Brain microvascular endothelial cell (primary cell): ENCODE measurements around the gene KCNAB2.

ENCODE experiments used
- DNase-seq: peaks from one replicate; pipeline ENCODE4 v3.0.0-alpha.2; 2020
- H3K27ac ChIP-seq: fragments of 250-450 bp; sonication (Bioruptor Pico); 2 replicates; pipeline ENCODE4 v1.5.1; 2020; ENCODE audit warnings: mild to moderate bottlenecking, moderate library complexity
- H3K27me3 ChIP-seq: fragments of 250-450 bp; sonication (Bioruptor Pico); replicated peaks from 2 replicates; pipeline ENCODE4 v1.5.1; 2020; ENCODE audit warnings: mild to moderate bottlenecking
- H3K36me3 ChIP-seq: fragments of 250-450 bp; sonication (Bioruptor Pico); replicated peaks from 2 replicates; pipeline ENCODE4 v1.5.1; 2020; ENCODE audit warnings: mild to moderate bottlenecking
- H3K4me3 ChIP-seq: 2 replicates; pipeline ENCODE4 v1.5.1; 2011; ENCODE audit warnings: low read depth, mild to moderate bottlenecking, control low read depth, low read length, moderate library complexity
- CTCF ChIP-seq: IDR thresholded peaks from 2 replicates; pipeline ENCODE4 v1.5.1; 2011; ENCODE audit warnings: low read depth, mild to moderate bottlenecking, moderate library complexity, low read length, control low read depth, inconsistent platforms; ENCODE audit errors: missing control alignments
- in situ Hi-C: cut with HindIII; loops from 2 replicates; pipeline ENCODE4 v1.10.0; 2017; ENCODE audit warnings: low sequenced_read_pairs, low pct_ligation_motif_present

KCNAB2 gene

DNA sequence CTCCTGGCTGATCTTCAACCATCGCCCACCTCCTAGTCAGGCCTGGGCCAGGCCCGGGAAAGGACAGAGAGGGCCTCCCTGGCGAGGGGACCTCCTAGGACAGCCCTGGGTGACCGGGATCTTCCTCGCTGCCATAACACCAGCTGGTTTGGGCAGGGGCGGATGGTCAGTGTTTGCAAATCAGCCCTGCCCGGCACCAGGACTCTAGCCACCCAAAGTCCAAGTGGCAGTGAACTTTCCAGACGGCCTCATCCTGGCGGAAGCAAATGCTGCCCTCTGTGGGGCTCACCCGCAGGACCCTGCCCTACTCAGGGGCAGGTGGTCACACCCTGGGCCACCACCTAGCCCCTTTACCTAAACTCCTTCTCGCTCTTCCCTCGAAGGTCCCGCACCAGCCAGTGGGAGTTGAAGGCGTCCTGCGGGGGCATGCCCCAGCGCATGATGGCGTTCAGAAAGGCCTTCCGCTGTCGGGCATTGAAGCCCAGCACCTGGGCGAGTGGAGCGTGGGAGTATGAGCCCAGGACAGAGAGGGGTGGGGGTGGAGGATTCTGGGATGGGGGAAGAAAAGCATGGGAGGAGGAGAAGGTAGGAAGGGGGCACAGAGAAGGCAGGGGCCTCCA is 79.2 kb downstream of the KCNAB2 start:
- Histone ChIP-seq H3K4me3 (no peak overlapping the region), H3K36me3 (no peaks in the 10 kb centered on the region), H3K27me3 (no peaks in the 10 kb centered on the region), H3K27ac (no peak overlapping the region)
- in situ Hi-C loops, result no loop called here
- TF ChIP-seq CTCF, result no peak
- DNase-seq, result no peak

DNA sequence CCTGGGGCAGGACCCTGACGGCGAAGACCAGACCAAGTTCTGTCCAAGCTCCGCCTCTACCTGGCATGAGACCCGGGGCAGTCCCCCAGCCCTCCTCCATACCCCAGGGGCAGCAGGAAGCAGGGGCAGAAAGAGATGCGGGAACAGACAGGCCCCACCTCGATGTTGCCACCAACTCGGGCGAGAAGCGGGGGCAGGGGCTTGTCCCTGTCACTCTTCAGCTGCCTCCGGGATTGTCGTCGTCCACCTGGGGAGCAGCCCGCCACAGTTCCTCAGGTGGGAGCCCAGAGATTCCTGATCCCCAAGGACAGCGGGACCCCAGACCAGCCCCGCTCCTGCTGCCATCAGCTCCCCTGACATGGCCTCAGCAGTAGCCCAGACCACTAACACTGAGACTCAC is 79.7 kb downstream of the KCNAB2 start:
- in situ Hi-C loops, result no loop called here
- no peaks in the 10 kb centered on the region for H3K36me3 ChIP-seq
- TF ChIP-seq CTCF, result no peak
- H3K4me3 ChIP-seq, result no peak overlapping the region
- H3K27ac ChIP-seq, result no peak overlapping the region
- no peaks in the 10 kb centered on the region for H3K27me3 ChIP-seq
- no peak for DNase-seq

- in situ Hi-C loops, result no loop called here
- Histone ChIP-seq H3K27me3 (no peaks in the 10 kb centered on the region), H3K36me3 (no peaks in the 10 kb centered on the region), H3K27ac (no peak overlapping the region), H3K4me3 (no peak overlapping the region)
- no peak for TF ChIP-seq CTCF
- no peak for DNase-seq
Measured at GRCh38 chr1:6126028-6126427, 80.3 kb downstream of the KCNAB2 start.

- no peak overlapping the region for H3K4me3 ChIP-seq
- no peak for DNase-seq
- no peaks in the 10 kb centered on the region for H3K36me3 ChIP-seq
- in situ Hi-C loops, result no loop called here
- H3K27me3 ChIP-seq, result no peaks in the 10 kb centered on the region
- no peak overlapping the region for H3K27ac ChIP-seq
- no peak for TF ChIP-seq CTCF
Measured at GRCh38 chr1:6126521-6127067, 80.9 kb downstream of the KCNAB2 start.

- Histone ChIP-seq H3K27ac (no peak overlapping the region), H3K27me3 (no peaks in the 10 kb centered on the region), H3K4me3 (no peak overlapping the region), H3K36me3 (no peaks in the 10 kb centered on the region)
- peak; percentile 27 for DNase-seq
- in situ Hi-C loops, result no loop called here
- TF ChIP-seq CTCF, result no peak
Measured at GRCh38 chr1:6127587-6128163, 82.0 kb downstream of the KCNAB2 start.
